Mesendoderm (in vitro differentiated cells): ENCODE results near the gene NEDD4L.
A peak's percentile ranks its signal among the peaks of the same experiment; 100 is the strongest.

Experiments used
- DNase-seq: peaks from one replicate; pipeline ENCODE4 v3.0.0; 2013
- H2AK5ac ChIP-seq: 2 replicates; pipeline ENCODE4 v1.6.1; 2013; ENCODE audit warnings: low read length, inconsistent platforms
- H2BK120ac ChIP-seq: 2 replicates; pipeline ENCODE4 v1.6.1; 2013; ENCODE audit warnings: low read depth, mild to moderate bottlenecking, low read length, moderate library complexity, mixed read lengths
- H2BK15ac ChIP-seq: replicated peaks from 2 replicates; pipeline ENCODE4 v1.6.1; 2013; ENCODE audit warnings: low read depth, mild to moderate bottlenecking, moderate library complexity
- H2BK5ac ChIP-seq: 2 replicates; pipeline ENCODE4 v1.6.1; 2013; ENCODE audit warnings: low read length, inconsistent platforms
- H3K18ac ChIP-seq: 2 replicates; pipeline ENCODE4 v1.6.1; 2013; ENCODE audit warnings: mild to moderate bottlenecking, low read length, mixed read lengths
- H3K23ac ChIP-seq: one replicate; pipeline ENCODE4 v1.6.1; 2013; ENCODE audit warnings: low read length
- H3K27ac ChIP-seq: 2 replicates; pipeline ENCODE4 v1.5.1; 2013; ENCODE audit warnings: low read depth, mild to moderate bottlenecking, inconsistent platforms, low read length, moderate library complexity
- H3K27me3 ChIP-seq: 2 replicates; pipeline ENCODE4 v1.6.1; 2013; ENCODE audit warnings: low read length, control low read depth, mild to moderate bottlenecking, inconsistent platforms; ENCODE audit not compliant: insufficient read depth, poor library complexity
- H3K36me3 ChIP-seq: 2 replicates; pipeline ENCODE4 v1.6.1; 2013; ENCODE audit warnings: low read length, inconsistent platforms; ENCODE audit not compliant: control insufficient read depth, insufficient read depth
- H3K4ac ChIP-seq: one replicate; pipeline ENCODE4 v1.6.1; 2013; ENCODE audit warnings: low read depth, mild to moderate bottlenecking, low read length, moderate library complexity
- H3K4me1 ChIP-seq: 2 replicates; pipeline ENCODE4 v1.6.1; 2013; ENCODE audit warnings: low read depth, low read length, inconsistent platforms; ENCODE audit not compliant: control insufficient read depth
- H3K4me2 ChIP-seq: 2 replicates; pipeline ENCODE4 v1.6.1; 2013; ENCODE audit warnings: low read length
- H3K4me3 ChIP-seq: 2 replicates; pipeline ENCODE4 v1.5.1; 2013; ENCODE audit warnings: mild to moderate bottlenecking, low read length
- H3K56ac ChIP-seq: one replicate; pipeline ENCODE4 v1.6.1; 2013; ENCODE audit warnings: low read length
- H3K79me1 ChIP-seq: 2 replicates; pipeline ENCODE4 v1.6.1; 2013; ENCODE audit warnings: low read length, inconsistent platforms
- H3K79me2 ChIP-seq: 2 replicates; pipeline ENCODE4 v1.6.1; 2013; ENCODE audit warnings: mild to moderate bottlenecking, low read length; ENCODE audit not compliant: control insufficient read depth, insufficient read depth
- H3K9ac ChIP-seq: 2 replicates; pipeline ENCODE4 v1.6.1; 2013; ENCODE audit warnings: low read length, inconsistent platforms
- H4K5ac ChIP-seq: one replicate; pipeline ENCODE4 v1.6.1; 2013; ENCODE audit warnings: low read length
- H4K8ac ChIP-seq: one replicate; pipeline ENCODE4 v1.6.1; 2013; ENCODE audit warnings: low read depth, mild to moderate bottlenecking, control low read depth, low read length, moderate library complexity
- whole genome bisulfite sequencing: extraction: QIAGEN DNeasy Blood & Tissue Kit; methylation state at CpG from one replicate; pipeline ENCODE4 v1.1.7; 2013; ENCODE audit warnings: low lambda C conversion rate, missing lambda C conversion rate; ENCODE audit not compliant: insufficient coverage; ENCODE audit errors: extremely low coverage; 5-methylcytosine and 5-hydroxymethylcytosine counted together

NEDD4L gene

DNA sequence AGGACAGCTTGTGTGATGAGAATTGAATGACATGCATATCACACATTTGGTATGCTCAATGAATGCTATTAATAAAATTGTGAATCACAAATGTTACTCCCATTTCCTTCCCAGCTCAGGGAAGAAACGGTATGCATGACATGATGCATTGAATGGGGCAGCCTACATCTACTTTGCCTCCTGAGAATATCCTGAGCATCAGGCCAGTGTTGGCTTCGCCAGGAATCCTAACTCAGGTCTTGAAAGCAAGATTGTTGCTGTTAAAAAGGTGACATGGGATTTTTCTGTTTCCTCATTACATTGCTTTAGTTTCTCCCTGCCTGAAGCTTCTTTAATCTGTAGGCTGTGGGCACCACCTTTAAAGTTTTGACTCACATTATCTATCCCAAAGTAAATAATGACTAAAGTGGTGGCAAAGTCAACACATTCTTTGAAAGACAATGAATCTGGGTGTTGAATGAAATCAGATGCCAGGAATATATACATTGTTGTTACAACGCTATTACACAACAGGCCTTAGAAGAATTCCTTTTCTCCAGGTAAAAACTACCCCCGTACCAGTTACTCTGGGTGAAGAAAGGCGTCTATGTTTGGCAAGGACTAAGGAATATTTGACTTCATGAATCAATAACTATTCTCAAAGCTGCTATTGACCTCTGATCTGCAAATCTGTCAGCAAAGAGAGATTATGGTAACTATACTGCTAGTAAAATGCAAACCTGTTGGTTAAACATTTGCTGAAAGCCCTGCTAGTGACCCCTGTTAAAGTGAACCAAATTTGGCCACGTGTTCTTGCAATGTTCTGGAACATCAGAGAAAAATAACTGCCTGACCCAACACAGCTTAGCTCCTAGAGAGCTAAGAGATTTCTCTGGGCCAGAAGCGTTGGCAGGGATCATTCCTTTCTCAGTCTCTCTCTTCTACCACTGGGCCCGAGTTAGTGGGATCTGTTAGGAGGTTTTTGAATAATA is 30.5 kb upstream of the NEDD4L start:
- H3K4me3 ChIP-seq: no peak overlapping the region
- no peak overlapping the region for H2BK120ac ChIP-seq
- no peak overlapping the region for H3K4me2 ChIP-seq
- no peaks in the 10 kb centered on the region for H3K36me3 ChIP-seq
- H3K56ac ChIP-seq: no peak overlapping the region
- H3K79me1 ChIP-seq: no peaks in the 10 kb centered on the region
- H2BK5ac ChIP-seq: no peak overlapping the region
- no peaks in the 10 kb centered on the region for H3K4me1 ChIP-seq
- no peak overlapping the region for H3K18ac ChIP-seq
- no peak overlapping the region for H2BK15ac ChIP-seq
- H4K5ac ChIP-seq: no peak overlapping the region
- no CpG with 5 or more reads among the region's 8 CpGs for WGBS
- H3K23ac ChIP-seq: no peak overlapping the region
- H3K9ac ChIP-seq: no peak overlapping the region
- H4K8ac ChIP-seq: no peak overlapping the region
- no peaks in the 10 kb centered on the region for H3K79me2 ChIP-seq
- H3K27ac ChIP-seq: no peak overlapping the region
- DNase-seq: peak; percentile 46
- no peak overlapping the region for H3K4ac ChIP-seq
- H3K27me3 ChIP-seq: no peaks in the 10 kb centered on the region
- no peak overlapping the region for H2AK5ac ChIP-seq

DNA sequence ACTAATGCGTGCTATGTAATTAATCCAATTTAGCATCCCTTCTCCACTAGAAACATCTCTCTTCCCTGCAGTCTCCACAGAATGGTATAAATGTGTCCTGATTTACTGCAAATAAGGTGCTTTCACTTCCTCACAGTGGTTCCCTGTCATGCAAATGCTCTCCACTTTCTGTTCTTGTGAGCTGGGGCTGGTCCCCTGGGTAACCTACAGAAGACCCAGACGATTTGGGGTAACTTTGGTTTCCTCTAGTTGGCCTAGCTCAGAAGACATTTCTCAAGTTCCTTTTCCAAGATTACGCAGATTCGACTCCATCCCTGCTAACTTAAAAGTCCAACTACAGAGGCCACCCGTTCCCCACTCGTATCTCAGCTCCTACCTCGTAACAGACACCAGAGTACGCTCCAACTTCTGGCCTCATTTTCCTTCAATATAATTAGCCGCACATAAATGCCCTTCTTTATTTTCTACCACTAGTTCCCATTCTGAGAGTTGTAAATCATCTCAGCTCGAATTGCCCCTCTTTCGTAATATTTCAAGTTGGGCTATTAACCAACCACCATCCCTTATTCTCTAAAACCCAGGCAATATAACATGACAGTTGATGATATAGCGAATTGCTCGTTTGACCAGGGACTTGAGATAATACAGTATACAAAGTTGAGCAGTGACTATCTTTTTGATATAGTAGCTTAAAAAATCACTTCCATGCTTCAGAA is 28.8 kb upstream of the NEDD4L start:
- no peaks in the 10 kb centered on the region for H3K36me3 ChIP-seq
- H3K4me3 ChIP-seq: no peak overlapping the region
- no peak overlapping the region for H2AK5ac ChIP-seq
- DNase-seq: no peak
- no peak overlapping the region for H3K56ac ChIP-seq
- no peak overlapping the region for H4K5ac ChIP-seq
- no peaks in the 10 kb centered on the region for H3K79me1 ChIP-seq
- no peaks in the 10 kb centered on the region for H3K4me1 ChIP-seq
- H3K27ac ChIP-seq: no peak overlapping the region
- H3K23ac ChIP-seq: no peak overlapping the region
- H3K18ac ChIP-seq: no peak overlapping the region
- no peak overlapping the region for H2BK5ac ChIP-seq
- H3K4me2 ChIP-seq: no peak overlapping the region
- no peaks in the 10 kb centered on the region for H3K79me2 ChIP-seq
- WGBS: no CpG with 5 or more reads among the region's 13 CpGs
- H2BK15ac ChIP-seq: no peak overlapping the region
- no peak overlapping the region for H4K8ac ChIP-seq
- no peaks in the 10 kb centered on the region for H3K27me3 ChIP-seq
- H3K4ac ChIP-seq: no peak overlapping the region
- no peak overlapping the region for H3K9ac ChIP-seq
- no peak overlapping the region for H2BK120ac ChIP-seq

DNA sequence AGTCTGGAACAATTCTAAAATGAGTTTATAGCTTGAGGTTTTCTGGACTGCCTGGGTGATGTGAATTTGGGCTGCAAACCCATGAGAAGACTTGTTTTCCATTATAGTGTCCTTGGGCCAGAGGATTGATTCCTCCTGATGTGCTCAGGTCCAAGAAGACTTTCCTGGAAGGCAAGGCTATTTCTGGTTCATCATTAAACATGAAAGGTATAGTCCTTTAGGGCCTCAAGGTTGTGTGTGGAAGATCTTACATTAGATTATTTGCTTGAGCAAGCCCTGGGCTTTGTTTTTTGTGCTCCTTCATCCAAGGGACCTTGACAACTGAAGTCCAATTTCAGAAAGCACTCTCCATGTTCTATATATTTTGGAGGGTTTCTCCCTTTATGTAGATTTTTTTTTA is 26.8 kb upstream of the NEDD4L start:
- Histone ChIP-seq H3K79me2 (no peaks in the 10 kb centered on the region), H4K5ac (no peak overlapping the region), H2BK15ac (no peak overlapping the region), H3K4me3 (no peak overlapping the region), H3K27ac (no peak overlapping the region), H2AK5ac (no peak overlapping the region), H3K36me3 (no peaks in the 10 kb centered on the region), H4K8ac (no peak overlapping the region), H3K23ac (no peak overlapping the region), H2BK120ac (no peak overlapping the region), H3K18ac (no peak overlapping the region), H3K56ac (no peak overlapping the region), H2BK5ac (no peak overlapping the region), H3K9ac (no peak overlapping the region), H3K4me2 (no peak overlapping the region), H3K4ac (no peak overlapping the region), H3K27me3 (no peaks in the 10 kb centered on the region), H3K79me1 (no peaks in the 10 kb centered on the region), H3K4me1 (no peaks in the 10 kb centered on the region)
- no peak for DNase-seq

DNA sequence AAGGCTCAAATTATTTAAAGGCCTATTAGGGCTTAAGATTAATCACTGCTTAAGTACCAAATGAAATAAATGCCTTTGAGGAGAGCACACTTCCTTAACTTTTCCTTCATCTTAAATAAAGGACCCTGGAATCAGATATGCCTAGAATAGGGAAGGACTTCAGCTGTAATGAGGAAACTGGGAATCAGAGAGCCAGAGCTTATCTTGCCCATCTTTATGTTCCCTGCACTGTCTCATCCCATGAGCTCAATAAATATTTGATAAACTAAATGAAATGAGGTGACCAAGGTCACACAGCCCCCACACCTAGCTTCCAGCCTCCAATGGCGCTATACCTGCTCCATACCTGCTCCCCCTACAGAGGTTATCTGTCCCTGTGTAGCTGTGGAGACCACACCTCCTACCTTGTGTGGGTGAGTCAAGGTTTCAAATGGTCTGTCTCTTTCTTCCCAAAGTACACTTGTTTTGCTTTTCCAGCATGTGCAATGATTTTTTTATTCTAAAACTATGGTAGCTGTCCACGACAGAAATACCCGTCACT is 23.4 kb upstream of the NEDD4L start:
- no CpG with 5 or more reads among the region's 3 CpGs for WGBS
- no peak overlapping the region for H4K5ac ChIP-seq
- H3K36me3 ChIP-seq: no peaks in the 10 kb centered on the region
- H2AK5ac ChIP-seq: no peak overlapping the region
- no peak overlapping the region for H4K8ac ChIP-seq
- H3K23ac ChIP-seq: no peak overlapping the region
- H3K9ac ChIP-seq: no peak overlapping the region
- H3K4me1 ChIP-seq: no peaks in the 10 kb centered on the region
- no peak overlapping the region for H3K4ac ChIP-seq
- no peaks in the 10 kb centered on the region for H3K79me2 ChIP-seq
- H3K56ac ChIP-seq: no peak overlapping the region
- no peak overlapping the region for H3K27ac ChIP-seq
- no peaks in the 10 kb centered on the region for H3K27me3 ChIP-seq
- H3K4me2 ChIP-seq: no peak overlapping the region
- no peak for DNase-seq
- no peak overlapping the region for H3K4me3 ChIP-seq
- no peak overlapping the region for H2BK120ac ChIP-seq
- no peak overlapping the region for H2BK15ac ChIP-seq
- no peaks in the 10 kb centered on the region for H3K79me1 ChIP-seq
- no peak overlapping the region for H3K18ac ChIP-seq
- H2BK5ac ChIP-seq: no peak overlapping the region

DNA sequence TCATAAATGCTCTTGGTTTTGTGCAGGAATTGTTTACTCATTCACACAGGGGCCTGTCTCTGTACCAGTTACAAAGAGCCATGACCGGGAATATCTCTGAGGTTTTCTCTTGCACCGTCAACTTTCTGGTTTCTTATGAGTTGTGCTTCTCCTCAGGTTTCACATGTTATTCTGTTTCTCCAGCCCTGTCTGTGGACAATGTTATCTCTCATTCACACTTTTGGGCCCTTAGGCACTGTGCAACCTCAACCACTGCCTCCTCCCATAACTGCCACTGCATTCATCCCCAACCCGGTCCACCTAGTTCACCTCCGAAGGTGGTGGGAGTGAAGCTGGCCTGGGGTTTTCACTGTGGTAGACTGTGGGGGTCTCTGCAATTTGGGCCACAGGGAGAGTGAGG is 22.5 kb upstream of the NEDD4L start:
- Histone ChIP-seq H3K56ac (no peak overlapping the region), H2BK15ac (no peak overlapping the region), H3K79me1 (no peaks in the 10 kb centered on the region), H4K5ac (no peak overlapping the region), H3K4ac (no peak overlapping the region), H3K18ac (no peak overlapping the region), H3K36me3 (no peaks in the 10 kb centered on the region), H3K27ac (no peak overlapping the region), H2BK120ac (no peak overlapping the region), H3K9ac (no peak overlapping the region), H2BK5ac (no peak overlapping the region), H3K4me1 (no peaks in the 10 kb centered on the region), H3K4me2 (no peak overlapping the region), H2AK5ac (no peak overlapping the region), H3K79me2 (no peaks in the 10 kb centered on the region), H4K8ac (no peak overlapping the region), H3K27me3 (no peaks in the 10 kb centered on the region), H3K23ac (no peak overlapping the region), H3K4me3 (no peak overlapping the region)
- no CpG with 5 or more reads among the region's 4 CpGs for WGBS
- DNase-seq: no peak
